ENCODE results near the gene SLC22A23.
"Not testable (repeated sequence)": the region's sequence is repeated elsewhere in the genome, so short reads cannot be mapped to it uniquely, and the experiment has no call there.

DNA sequence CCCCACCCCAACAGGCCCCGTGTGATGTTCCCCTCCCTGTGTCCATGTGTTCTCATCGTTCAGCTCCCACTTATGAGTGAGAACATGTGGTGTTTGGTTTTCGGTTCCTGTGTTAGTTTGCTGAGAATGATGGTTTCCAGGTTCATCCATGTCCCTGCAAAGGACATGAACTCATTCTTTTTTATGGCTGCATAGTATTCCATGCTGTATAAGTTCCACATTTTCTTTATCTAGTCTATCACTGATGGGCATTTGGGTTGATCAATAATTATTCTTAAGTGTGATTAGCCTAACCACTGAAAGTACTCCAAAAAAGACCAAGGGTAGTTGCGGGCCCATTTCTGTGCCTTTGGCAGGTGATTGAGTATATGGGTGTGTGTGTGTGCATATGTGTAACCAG is 215.1 kb downstream of the SLC22A23 start:
- TF ChIP-seq, protein P1, sequence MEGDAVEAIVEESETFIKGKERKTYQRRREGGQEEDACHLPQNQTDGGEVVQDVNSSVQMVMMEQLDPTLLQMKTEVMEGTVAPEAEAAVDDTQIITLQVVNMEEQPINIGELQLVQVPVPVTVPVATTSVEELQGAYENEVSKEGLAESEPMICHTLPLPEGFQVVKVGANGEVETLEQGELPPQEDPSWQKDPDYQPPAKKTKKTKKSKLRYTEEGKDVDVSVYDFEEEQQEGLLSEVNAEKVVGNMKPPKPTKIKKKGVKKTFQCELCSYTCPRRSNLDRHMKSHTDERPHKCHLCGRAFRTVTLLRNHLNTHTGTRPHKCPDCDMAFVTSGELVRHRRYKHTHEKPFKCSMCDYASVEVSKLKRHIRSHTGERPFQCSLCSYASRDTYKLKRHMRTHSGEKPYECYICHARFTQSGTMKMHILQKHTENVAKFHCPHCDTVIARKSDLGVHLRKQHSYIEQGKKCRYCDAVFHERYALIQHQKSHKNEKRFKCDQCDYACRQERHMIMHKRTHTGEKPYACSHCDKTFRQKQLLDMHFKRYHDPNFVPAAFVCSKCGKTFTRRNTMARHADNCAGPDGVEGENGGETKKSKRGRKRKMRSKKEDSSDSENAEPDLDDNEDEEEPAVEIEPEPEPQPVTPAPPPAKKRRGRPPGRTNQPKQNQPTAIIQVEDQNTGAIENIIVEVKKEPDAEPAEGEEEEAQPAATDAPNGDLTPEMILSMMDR (conservative IDR thresholded peaks at IDR 0.05) = not testable (repeated sequence)
- TF ChIP-seq ZFX (IDR thresholded peaks at IDR 0.05) = not testable (repeated sequence)

Data from C4-2B (cell line).